GM19240 (cell line): ENCODE measurements around the gene ITGAV.

ENCODE experiments used
- DNase-seq: peaks from one replicate; pipeline ENCODE4 v3.0.0; 2011; ENCODE audit warnings: low spot score; ENCODE audit not compliant: insufficient read length

Gene ITGAV

DNA sequence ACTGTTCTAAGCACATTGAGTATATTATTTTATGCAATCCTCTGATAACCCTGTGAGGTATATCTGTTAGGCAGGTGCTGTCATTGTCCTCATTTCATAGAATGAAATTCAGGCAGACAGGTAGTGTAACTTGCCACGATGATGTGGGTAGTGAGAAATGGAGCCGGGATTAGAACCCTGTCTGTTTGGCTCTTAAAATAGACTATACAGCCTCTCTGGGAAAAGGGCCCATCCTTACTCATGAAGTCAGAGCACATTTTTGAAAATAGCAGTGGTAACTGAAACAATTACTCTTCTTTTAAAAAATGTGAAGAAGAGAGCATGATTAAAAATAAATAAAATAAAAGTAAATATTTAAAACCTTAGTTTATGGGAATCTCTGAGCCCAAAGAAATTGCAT is 127.0 kb downstream of the ITGAV start:
- DNase-seq = no peak

DNA sequence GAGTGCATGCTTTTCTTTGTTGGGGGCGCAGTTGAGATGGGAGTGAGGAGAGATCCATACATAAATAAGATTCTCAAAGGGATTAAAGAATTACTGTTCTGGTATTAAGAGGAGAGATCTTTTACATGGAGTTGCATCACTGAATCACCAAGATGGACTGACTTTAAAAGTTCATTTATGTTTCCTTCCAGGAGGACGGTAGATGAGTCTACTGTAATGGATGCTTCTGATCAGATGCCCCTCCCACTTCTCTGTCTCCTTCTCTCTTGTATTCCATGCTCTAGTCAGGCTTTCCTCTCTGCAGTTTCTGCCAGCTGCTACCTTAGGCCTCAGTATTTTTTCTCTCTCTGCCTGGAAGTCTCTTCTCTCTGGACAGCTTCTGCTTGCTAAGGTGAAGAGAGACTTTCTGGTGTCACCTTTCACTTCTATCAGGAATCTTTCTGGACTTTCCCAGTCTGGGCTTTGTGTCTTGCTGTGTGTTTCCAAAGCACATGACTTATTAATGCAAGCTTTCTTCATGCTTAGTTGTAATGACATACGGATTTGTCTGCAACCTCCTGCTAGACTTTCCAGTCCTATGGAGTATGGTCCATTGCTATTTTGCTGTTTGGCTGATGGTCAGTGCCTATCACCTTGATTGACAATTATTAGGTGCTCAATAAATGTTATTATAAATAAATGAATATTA is 127.6 kb downstream of the ITGAV start:
- DNase-seq = no peak

DNA sequence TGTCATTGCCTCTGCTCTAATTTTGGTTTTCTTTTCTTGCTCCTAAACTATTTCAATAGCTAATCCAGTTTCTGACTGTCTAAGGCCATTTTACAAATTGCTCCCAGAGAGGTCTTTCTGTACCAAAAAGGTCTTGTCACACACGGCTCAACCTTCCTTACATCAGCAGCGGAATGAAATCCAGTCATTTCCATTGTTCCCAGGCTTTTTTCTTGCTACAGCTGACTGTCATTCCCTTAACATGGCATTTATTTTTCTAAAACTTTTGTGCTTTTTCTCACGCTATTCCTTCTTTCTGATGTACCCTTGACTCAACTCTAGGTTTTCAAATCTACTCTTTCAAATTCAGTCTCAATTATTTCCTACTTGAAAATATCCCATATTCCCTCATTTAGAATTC is 128.3 kb downstream of the ITGAV start:
- no peak for DNase-seq

DNA sequence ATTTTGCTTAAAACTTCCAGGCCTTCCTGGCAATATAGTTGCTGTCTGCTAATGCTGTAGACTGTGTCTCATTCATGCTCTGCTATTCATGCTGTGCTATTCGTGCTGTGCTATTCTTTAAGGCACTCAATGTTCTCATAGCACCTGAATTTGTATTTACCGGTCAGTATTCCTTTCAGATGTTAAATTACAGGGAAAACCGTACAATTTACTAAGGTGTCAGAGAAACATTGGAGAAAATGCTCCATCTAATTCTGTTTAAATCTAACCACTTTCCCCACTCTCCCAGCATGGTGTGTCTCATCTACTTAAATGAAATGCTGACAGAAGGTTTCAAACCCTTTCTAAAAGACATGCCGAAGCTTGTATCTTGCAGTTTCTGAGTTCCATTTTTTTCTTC is 129.0 kb downstream of the ITGAV start:
- DNase-seq = no peak

DNA sequence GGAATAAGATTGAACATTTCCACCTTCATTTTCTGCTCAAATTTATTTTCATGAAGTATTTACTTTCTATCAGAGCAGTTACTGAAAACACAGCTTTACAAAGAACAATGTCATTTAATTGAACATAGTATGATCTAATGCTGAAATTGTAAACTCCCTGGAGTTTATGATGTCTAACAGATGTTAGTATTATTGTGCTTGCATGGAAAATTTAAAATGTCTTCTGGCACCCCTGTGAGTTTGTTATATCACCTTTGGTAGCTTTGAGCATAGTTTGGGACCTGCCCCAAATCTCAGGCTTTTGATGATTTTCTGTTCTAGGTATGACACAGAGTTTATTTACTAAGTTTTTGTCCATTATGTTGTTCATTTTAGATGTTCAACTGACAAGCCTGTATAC is 132.1 kb downstream of the ITGAV start:
- no peak for DNase-seq

DNA sequence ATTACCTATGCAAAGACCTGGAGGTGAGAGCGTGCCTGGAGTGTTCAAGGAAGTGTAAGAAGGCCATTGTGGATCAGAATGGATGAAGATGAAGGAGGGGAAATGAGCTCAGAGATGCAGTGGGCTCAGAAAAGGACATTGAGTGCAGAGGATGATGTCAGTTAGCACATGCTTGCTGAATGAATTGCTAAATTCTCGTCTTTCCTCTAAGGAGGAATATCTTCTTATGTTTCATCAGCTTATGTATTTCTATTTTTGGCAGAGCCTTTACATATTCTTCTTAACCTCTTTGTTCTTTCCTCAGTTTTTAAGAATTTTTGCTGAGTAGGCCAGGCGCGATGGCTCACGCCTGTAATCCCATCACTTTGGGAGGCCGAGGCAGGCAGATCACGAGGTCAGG is 134.9 kb downstream of the ITGAV start:
- DNase-seq = no peak

DNA sequence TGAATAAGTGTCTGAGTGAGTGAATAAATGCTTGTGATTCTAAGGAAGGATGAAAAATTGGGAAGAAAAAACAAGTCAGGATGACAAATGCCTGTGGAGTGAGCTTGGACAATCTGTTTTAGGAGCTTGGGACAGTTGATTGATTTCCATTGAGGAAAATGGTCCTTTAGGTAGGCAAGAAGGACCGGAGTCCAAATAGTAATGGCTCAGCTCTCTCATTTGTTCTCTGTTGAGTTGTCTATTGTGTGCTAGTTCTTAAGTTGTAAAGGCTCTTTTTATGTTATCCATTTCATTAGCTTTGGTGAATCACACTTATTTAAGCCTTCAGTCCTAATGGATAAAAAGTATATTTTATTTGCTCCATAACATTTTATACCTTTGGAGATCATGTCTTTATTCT is 135.9 kb downstream of the ITGAV start:
- no peak for DNase-seq

DNA sequence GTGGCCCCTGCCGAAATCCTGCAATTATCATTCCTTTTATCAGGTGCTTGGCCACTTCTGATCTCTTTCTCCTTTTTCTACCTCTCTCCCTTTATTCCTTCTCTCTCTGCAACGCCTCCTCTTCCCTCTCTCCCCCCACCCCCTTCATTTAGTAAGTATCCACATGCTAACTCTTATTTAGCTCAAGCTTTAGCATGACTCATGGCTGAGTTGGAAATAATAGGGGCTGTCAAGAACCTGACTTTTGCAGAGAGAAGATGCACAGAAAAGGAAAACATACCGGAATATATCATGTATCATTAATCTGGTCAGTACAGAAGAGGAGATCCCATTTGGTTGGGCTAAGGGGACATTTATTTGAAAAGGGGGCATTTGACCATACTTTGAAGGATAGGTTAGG is 137.1 kb downstream of the ITGAV start:
- DNase-seq = no peak

DNA sequence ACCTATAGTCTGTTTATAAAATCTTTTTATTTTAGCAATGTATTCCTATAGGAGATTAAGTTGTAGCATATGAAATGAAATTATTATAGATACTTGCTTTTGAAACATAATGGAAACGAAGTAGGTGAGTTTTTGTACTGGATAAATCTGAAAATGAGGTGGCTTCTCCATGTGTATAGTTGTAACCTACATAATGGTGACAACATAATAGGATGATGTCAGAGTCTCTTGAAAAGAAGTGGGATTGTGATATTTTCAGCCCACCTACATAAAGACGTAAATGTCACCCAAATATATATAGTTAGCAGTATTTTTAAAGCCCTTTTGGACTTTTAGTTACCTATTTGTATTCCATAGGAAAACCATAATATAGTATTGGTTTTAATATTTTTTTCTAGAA is 138.8 kb downstream of the ITGAV start:
- DNase-seq = no peak
